ENCODE measurements around the gene CHD3.

The CHD3 gene

DNA sequence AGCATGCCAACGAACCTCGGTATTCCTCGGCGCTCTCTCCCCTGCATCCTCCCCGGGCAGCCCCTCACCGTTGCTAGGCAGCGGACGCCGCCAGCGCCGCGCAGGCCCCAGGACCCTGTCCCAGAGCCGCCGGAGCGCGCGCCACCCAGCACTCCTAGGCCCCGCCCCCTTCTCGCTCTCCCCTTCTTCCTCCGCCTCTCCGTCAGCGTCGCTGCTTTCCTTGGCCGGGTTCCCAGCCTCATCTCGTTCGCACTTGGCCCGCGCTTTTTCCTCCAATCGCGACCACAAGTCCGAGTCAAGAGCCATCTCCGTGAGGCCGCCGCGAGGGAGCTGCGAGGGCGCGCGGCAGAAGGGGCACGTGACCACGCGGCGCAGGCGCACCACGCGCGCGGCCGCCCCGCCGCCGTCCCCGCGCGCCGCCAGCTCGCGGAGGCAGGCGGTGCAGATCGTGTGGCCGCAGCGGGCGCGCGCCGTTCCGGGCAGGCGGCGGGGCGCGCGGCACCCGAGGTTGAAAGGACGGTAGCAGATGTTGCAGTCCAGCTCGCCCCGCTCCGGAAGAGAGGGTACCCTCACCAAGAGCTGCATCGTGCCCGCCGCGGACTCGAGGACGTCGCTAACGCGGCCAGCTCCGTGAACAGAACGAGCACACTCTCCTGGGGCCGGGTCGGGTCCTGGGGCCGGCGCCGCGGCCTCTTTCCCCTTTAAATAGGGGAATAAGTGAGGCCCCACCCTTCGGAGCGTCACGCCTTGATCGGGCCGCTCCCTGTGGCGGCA is 27.2 kb downstream of the CHD3 start, which contains the start of gene RNF227 (continued):
- TF ChIP-seq KLF1 (tag by site-specific recombination; IDR thresholded peaks at IDR 0.05): peak; percentile 94
- peak; percentile 42; the same call in 1 of the 2 replicates for TF ChIP-seq ZBTB7A (tag by site-specific recombination; IDR thresholded peaks at IDR 0.05; ENCODE audit: low read depth)
- TF ChIP-seq, protein P1, sequence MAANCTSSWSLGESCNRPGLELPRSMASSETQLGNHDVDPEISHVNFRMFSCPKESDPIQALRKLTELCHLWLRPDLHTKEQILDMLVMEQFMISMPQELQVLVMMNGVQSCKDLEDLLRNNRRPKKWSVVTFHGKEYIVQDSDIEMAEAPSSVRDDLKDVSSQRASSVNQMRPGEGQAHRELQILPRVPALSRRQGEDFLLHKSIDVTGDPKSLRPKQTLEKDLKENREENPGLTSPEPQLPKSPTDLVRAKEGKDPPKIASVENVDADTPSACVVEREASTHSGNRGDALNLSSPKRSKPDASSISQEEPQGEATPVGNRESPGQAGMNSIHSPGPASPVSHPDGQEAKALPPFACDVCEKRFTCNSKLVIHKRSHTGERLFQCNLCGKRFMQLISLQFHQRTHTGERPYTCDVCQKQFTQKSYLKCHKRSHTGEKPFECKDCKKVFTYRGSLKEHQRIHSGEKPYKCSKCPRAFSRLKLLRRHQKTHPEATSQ (tag by site-specific recombination; IDR thresholded peaks at IDR 0.05): peak; percentile 7; the same call in 1 of the 2 replicates
- TF ChIP-seq ZNF324 (tag by site-specific recombination; IDR thresholded peaks at IDR 0.05): peak; percentile 45; the same call in 1 of the 2 replicates
- TF ChIP-seq ZNF596 (tag by site-specific recombination; IDR thresholded peaks at IDR 0.05): 0 out of 2 replicates have a peak, but pooled peaks have one; percentile 14
- TF ChIP-seq, protein P2, sequence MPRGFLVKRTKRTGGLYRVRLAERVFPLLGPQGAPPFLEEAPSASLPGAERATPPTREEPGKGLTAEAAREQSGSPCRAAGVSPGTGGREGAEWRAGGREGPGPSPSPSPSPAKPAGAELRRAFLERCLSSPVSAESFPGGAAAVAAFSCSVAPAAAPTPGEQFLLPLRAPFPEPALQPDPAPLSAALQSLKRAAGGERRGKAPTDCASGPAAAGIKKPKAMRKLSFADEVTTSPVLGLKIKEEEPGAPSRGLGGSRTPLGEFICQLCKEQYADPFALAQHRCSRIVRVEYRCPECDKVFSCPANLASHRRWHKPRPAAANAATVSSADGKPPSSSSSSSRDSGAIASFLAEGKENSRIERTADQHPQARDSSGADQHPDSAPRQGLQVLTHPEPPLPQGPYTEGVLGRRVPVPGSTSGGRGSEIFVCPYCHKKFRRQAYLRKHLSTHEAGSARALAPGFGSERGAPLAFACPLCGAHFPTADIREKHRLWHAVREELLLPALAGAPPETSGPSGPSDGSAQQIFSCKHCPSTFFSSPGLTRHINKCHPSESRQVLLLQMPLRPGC (tag by site-specific recombination; IDR thresholded peaks at IDR 0.05): peak; percentile 60; the same call in 1 of the 2 replicates
- TF ChIP-seq HOXD13 (CRISPR knock-in tag; IDR thresholded peaks at IDR 0.05; ENCODE audit: borderline replicate concordance): no peak
- TF ChIP-seq, protein P3, sequence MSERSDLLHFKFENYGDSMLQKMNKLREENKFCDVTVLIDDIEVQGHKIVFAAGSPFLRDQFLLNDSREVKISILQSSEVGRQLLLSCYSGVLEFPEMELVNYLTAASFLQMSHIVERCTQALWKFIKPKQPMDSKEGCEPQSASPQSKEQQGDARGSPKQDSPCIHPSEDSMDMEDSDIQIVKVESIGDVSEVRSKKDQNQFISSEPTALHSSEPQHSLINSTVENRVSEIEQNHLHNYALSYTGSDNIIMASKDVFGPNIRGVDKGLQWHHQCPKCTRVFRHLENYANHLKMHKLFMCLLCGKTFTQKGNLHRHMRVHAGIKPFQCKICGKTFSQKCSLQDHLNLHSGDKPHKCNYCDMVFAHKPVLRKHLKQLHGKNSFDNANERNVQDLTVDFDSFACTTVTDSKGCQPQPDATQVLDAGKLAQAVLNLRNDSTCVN (tag by site-specific recombination; optimal IDR thresholded peaks at IDR 0.05): peak; percentile 96
- peak; percentile 4; the same call in 1 of the 2 replicates for TF ChIP-seq ZFHX2 (tag by site-specific recombination; conservative IDR thresholded peaks at IDR 0.05)
- TF ChIP-seq ZNF501 (tag by site-specific recombination; IDR thresholded peaks at IDR 0.05): peak; percentile 63; the same call in 1 of the 2 replicates
- TF ChIP-seq FEZF1 (tag by site-specific recombination; IDR thresholded peaks at IDR 0.05): no peak; the same call in 1 of the 2 replicates
- TF ChIP-seq, protein P4, sequence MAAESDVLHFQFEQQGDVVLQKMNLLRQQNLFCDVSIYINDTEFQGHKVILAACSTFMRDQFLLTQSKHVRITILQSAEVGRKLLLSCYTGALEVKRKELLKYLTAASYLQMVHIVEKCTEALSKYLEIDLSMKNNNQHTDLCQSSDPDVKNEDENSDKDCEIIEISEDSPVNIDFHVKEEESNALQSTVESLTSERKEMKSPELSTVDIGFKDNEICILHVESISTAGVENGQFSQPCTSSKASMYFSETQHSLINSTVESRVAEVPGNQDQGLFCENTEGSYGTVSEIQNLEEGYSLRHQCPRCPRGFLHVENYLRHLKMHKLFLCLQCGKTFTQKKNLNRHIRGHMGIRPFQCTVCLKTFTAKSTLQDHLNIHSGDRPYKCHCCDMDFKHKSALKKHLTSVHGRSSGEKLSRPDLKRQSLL (tag by site-specific recombination; IDR thresholded peaks at IDR 0.05): peak; percentile 81
- TF ChIP-seq ZNF677 (tag by site-specific recombination; IDR thresholded peaks at IDR 0.05): no peak
- peak; percentile 43; the same call in 1 of the 2 replicates for TF ChIP-seq ZNF843 (tag by site-specific recombination; IDR thresholded peaks at IDR 0.05)
- TF ChIP-seq ZNF629 (tag by site-specific recombination; IDR thresholded peaks at IDR 0.05): peak; percentile 66
- TF ChIP-seq ZNF140 (tag by site-specific recombination; IDR thresholded peaks at IDR 0.05): no peak
- TF ChIP-seq TCF7L2 (IDR thresholded peaks at IDR 0.05; ENCODE audit: borderline replicate concordance, low read depth, low read length): peak; percentile 81; the same call in 1 of the 2 replicates
- peak; percentile 24; the same call in 1 of the 2 replicates for TF ChIP-seq ZBTB8A (tag by site-specific recombination; IDR thresholded peaks at IDR 0.05)
- peak; percentile 82 for TF ChIP-seq KLF7 (tag by site-specific recombination; IDR thresholded peaks at IDR 0.05; ENCODE audit: borderline replicate concordance)
- TF ChIP-seq ZNF660 (tag by site-specific recombination; IDR thresholded peaks at IDR 0.05): peak; percentile 80; the same call in 1 of the 2 replicates
- TF ChIP-seq, protein P5, sequence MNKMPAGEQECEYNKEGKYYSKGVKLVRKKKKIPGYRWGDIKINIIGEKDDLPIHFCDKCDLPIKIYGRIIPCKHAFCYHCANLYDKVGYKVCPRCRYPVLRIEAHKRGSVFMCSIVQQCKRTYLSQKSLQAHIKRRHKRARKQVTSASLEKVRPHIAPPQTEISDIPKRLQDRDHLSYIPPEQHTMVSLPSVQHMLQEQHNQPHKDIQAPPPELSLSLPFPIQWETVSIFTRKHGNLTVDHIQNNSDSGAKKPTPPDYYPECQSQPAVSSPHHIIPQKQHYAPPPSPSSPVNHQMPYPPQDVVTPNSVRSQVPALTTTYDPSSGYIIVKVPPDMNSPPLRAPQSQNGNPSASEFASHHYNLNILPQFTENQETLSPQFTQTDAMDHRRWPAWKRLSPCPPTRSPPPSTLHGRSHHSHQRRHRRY (tag by site-specific recombination; IDR thresholded peaks at IDR 0.05): no peak
- TF ChIP-seq, protein P6, sequence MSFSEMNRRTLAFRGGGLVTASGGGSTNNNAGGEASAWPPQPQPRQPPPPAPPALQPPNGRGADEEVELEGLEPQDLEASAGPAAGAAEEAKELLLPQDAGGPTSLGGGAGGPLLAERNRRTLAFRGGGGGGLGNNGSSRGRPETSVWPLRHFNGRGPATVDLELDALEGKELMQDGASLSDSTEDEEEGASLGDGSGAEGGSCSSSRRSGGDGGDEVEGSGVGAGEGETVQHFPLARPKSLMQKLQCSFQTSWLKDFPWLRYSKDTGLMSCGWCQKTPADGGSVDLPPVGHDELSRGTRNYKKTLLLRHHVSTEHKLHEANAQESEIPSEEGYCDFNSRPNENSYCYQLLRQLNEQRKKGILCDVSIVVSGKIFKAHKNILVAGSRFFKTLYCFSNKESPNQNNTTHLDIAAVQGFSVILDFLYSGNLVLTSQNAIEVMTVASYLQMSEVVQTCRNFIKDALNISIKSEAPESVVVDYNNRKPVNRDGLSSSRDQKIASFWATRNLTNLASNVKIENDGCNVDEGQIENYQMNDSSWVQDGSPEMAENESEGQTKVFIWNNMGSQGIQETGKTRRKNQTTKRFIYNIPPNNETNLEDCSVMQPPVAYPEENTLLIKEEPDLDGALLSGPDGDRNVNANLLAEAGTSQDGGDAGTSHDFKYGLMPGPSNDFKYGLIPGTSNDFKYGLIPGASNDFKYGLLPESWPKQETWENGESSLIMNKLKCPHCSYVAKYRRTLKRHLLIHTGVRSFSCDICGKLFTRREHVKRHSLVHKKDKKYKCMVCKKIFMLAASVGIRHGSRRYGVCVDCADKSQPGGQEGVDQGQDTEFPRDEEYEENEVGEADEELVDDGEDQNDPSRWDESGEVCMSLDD (tag by site-specific recombination; IDR thresholded peaks at IDR 0.05): peak; percentile 1; the same call in 1 of the 2 replicates
- no peak for TF ChIP-seq PRDM1 (tag by site-specific recombination; IDR thresholded peaks at IDR 0.05)
- TF ChIP-seq ZNF76 (tag by site-specific recombination; IDR thresholded peaks at IDR 0.05; ENCODE audit: borderline replicate concordance, low read depth): peak; percentile 48; the same call in 1 of the 2 replicates
- TF ChIP-seq, protein P7, sequence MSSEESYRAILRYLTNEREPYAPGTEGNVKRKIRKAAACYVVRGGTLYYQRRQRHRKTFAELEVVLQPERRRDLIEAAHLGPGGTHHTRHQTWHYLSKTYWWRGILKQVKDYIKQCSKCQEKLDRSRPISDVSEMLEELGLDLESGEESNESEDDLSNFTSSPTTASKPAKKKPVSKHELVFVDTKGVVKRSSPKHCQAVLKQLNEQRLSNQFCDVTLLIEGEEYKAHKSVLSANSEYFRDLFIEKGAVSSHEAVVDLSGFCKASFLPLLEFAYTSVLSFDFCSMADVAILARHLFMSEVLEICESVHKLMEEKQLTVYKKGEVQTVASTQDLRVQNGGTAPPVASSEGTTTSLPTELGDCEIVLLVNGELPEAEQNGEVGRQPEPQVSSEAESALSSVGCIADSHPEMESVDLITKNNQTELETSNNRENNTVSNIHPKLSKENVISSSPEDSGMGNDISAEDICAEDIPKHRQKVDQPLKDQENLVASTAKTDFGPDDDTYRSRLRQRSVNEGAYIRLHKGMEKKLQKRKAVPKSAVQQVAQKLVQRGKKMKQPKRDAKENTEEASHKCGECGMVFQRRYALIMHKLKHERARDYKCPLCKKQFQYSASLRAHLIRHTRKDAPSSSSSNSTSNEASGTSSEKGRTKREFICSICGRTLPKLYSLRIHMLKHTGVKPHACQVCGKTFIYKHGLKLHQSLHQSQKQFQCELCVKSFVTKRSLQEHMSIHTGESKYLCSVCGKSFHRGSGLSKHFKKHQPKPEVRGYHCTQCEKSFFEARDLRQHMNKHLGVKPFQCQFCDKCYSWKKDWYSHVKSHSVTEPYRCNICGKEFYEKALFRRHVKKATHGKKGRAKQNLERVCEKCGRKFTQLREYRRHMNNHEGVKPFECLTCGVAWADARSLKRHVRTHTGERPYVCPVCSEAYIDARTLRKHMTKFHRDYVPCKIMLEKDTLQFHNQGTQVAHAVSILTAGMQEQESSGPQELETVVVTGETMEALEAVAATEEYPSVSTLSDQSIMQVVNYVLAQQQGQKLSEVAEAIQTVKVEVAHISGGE (tag by site-specific recombination; conservative IDR thresholded peaks at IDR 0.05; ENCODE audit: low read depth): 0 out of 2 replicates have a peak, but pooled peaks have one; percentile 13
- TF ChIP-seq ZXDB (tag by site-specific recombination; IDR thresholded peaks at IDR 0.05): peak; percentile 98
